A549 (cell line): ENCODE measurements around the gene CDHR1.

Experiments
- EP300 ChIP-seq, 2 experiments: fragments of >200 bp; sonication (Bioruptor Twin); formaldehyde crosslinking; IDR thresholded peaks; 2 replicates in 1 of 2; 3 replicates in 1 of 2; pipeline ENCODE4 v1.6.1; 2016 to 2017
- JUNB ChIP-seq: fragments of >200 bp; sonication (Bioruptor Twin); formaldehyde crosslinking; IDR thresholded peaks from 2 replicates; pipeline ENCODE4 v1.6.1; 2016
- KDM1A ChIP-seq: fragments of 200-600 bp; sonication (generic); IDR thresholded peaks from 2 replicates; pipeline ENCODE4 v1.6.1; 2016; ENCODE audit warnings: low read depth, mild to moderate bottlenecking
- PBX3 ChIP-seq: IDR thresholded peaks from 2 replicates; pipeline ENCODE4 v1.6.1; 2012
- TF ChIP-seq, protein P1 (sequence below): fragments of >200 bp; sonication (Bioruptor Twin); formaldehyde crosslinking; IDR thresholded peaks from 3 replicates; pipeline ENCODE4 v1.5.1; 2016

DNA sequence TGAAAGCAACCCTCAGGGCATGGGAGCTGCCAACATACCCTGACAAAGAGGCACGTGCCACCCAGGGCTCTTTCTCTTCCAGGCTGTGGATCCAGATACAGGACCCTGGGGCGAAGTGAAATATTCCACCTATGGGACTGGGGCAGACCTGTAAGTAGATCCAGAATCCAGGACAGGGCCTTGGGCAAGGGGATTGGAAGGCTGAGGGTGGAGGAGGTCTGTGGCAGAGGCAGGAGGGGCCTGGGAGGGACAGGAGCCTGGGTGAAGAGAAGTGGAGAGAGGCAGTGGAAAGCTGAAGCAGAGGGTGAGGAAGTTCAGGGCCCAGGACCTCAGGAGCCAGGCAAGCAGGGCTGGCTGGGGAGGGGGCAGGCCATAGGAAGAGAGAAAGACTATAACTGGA, 17.2 kb downstream of the CDHR1 start:
- TF ChIP-seq PBX3 = no peak
- TF ChIP-seq, protein P1, sequence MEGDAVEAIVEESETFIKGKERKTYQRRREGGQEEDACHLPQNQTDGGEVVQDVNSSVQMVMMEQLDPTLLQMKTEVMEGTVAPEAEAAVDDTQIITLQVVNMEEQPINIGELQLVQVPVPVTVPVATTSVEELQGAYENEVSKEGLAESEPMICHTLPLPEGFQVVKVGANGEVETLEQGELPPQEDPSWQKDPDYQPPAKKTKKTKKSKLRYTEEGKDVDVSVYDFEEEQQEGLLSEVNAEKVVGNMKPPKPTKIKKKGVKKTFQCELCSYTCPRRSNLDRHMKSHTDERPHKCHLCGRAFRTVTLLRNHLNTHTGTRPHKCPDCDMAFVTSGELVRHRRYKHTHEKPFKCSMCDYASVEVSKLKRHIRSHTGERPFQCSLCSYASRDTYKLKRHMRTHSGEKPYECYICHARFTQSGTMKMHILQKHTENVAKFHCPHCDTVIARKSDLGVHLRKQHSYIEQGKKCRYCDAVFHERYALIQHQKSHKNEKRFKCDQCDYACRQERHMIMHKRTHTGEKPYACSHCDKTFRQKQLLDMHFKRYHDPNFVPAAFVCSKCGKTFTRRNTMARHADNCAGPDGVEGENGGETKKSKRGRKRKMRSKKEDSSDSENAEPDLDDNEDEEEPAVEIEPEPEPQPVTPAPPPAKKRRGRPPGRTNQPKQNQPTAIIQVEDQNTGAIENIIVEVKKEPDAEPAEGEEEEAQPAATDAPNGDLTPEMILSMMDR = no peak
- no peak for TF ChIP-seq JUNB
- no peak for TF ChIP-seq KDM1A
- TF ChIP-seq EP300 (IDR thresholded peaks at IDR 0.05) = no peak
